Measurements from ENCODE around the gene PRDM1. TPM values are rescaled to one million over a fixed set of nuclear protein-coding genes. Genes with fewer than 3 reads are reported as not detected.

PRDM1 gene
- total RNA-seq, 4 donors from 2014 or later, result 18.3 to 75.8 (median 35.4) TPM

- H3K9me3 ChIP-seq, result no peaks in the 10 kb centered on the region
- no peak for DNase-seq
- no peak for TF ChIP-seq CTCF (IDR thresholded peaks at IDR 0.05)
- TF ChIP-seq POLR2A (IDR thresholded peaks at IDR 0.05), result no peak
- 94 to 97% methylated on average over 21 of the region's 21 CpGs for WGBS, 2 donors
- peaks cover 7 to 55% (median 21%) of the 10 kb centered on the region in 3 donors for H3K4me1 ChIP-seq
- no peak overlapping the region for H3K27ac ChIP-seq
- H3K27me3 ChIP-seq, result no peaks in the 10 kb centered on the region
- peaks cover 16 to 47% (median 20%) of the 10 kb centered on the region in 3 donors for H3K36me3 ChIP-seq
- intact Hi-C loops (cut with DNase I), result no loop called here
- no peak overlapping the region for H3K4me3 ChIP-seq
These were observed 18.8 kb downstream of the PRDM1 start for GRCh38 chr6:106104941-106105340.

DNA sequence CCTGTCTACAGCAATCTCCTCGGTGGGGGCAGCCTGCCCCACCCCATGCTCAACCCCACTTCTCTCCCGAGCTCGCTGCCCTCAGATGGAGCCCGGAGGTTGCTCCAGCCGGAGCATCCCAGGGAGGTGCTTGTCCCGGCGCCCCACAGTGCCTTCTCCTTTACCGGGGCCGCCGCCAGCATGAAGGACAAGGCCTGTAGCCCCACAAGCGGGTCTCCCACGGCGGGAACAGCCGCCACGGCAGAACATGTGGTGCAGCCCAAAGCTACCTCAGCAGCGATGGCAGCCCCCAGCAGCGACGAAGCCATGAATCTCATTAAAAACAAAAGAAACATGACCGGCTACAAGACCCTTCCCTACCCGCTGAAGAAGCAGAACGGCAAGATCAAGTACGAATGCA, 19.4 kb downstream of the PRDM1 start:
- intact Hi-C loops (cut with DNase I), result no loop called here
- Histone ChIP-seq H3K4me1 (peaks cover 7 to 50% (median 18%) of the 10 kb centered on the region in 3 donors), H3K27ac (no peak overlapping the region), H3K4me3 (no peak overlapping the region), H3K9me3 (no peaks in the 10 kb centered on the region), H3K36me3 (peaks cover 16 to 47% (median 20%) of the 10 kb centered on the region in 3 donors), H3K27me3 (no peaks in the 10 kb centered on the region)
- 96 to 100% methylated on average over 4 of the region's 22 CpGs for WGBS, 2 donors
- TF ChIP-seq POLR2A (IDR thresholded peaks at IDR 0.05) (no peak), CTCF (IDR thresholded peaks at IDR 0.05) (no peak)
- DNase-seq, result no peak

- WGBS, 2 donors, result 76 to 87% methylated on average over 9 to 11 of the region's 12 CpGs
- intact Hi-C loops (cut with DNase I), result no loop called here
- no peak for DNase-seq
- no peak overlapping the region for H3K4me3 ChIP-seq
- no peak overlapping the region for H3K27ac ChIP-seq
- no peak for TF ChIP-seq CTCF (IDR thresholded peaks at IDR 0.05)
- no peak for TF ChIP-seq POLR2A (IDR thresholded peaks at IDR 0.05)
- H3K27me3 ChIP-seq, result no peaks in the 10 kb centered on the region
- peaks cover 1 to 40% (median 10%) of the 10 kb centered on the region in 3 donors for H3K4me1 ChIP-seq
- peaks cover 16 to 47% (median 20%) of the 10 kb centered on the region in 3 donors for H3K36me3 ChIP-seq
- no peaks in the 10 kb centered on the region for H3K9me3 ChIP-seq
These were observed 20.3 kb downstream of the PRDM1 start for GRCh38 chr6:106106276-106107042.

- Histone ChIP-seq H3K4me3 (no peak overlapping the region), H3K27me3 (no peaks in the 10 kb centered on the region), H3K27ac (no peak overlapping the region), H3K9me3 (no peaks in the 10 kb centered on the region), H3K36me3 (peaks cover 16 to 47% (median 20%) of the 10 kb centered on the region in 3 donors), H3K4me1 (peaks cover 0 to 33% (median 7%) of the 10 kb centered on the region in 3 donors)
- 72 to 88% methylated on average over 8 to 12 of the region's 14 CpGs for WGBS, 2 donors
- intact Hi-C loops (cut with DNase I), result no loop called here
- TF ChIP-seq POLR2A (IDR thresholded peaks at IDR 0.05), result no peak
- no peak for DNase-seq
These were observed 21.0 kb downstream of the PRDM1 start for GRCh38 chr6:106107043-106107613.

DNA sequence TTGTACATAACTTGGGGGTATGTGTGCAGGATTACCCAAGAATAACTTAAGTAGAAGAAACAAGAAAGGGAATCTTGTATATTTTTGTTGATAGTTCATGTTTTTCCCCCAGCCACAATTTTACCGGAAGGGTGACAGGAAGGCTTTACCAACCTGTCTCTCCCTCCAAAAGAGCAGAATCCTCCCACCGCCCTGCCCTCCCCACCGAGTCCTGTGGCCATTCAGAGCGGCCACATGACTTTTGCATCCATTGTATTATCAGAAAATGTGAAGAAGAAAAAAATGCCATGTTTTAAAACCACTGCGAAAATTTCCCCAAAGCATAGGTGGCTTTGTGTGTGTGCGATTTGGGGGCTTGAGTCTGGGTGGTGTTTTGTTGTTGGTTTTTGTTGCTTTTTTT, 22.0 kb downstream of the PRDM1 start:
- peaks cover 16 to 47% (median 20%) of the 10 kb centered on the region in 3 donors for H3K36me3 ChIP-seq
- DNase-seq, result no peak
- TF ChIP-seq POLR2A (IDR thresholded peaks at IDR 0.05) (no peak), CTCF (IDR thresholded peaks at IDR 0.05) (no peak)
- 91 to 92% methylated on average over 6 of the region's 6 CpGs for WGBS, 2 donors
- intact Hi-C loops (cut with DNase I), result no loop called here
- H3K27me3 ChIP-seq, result peaks cover 0 to 4% (median 0%) of the 10 kb centered on the region in 4 donors
- H3K27ac ChIP-seq, result no peak overlapping the region
- no peak overlapping the region for H3K4me3 ChIP-seq
- peaks cover 0 to 28% (median 3%) of the 10 kb centered on the region in 3 donors for H3K4me1 ChIP-seq
- H3K9me3 ChIP-seq, result no peaks in the 10 kb centered on the region

Measured in esophagus squamous epithelium (tissue), 5 donors.